Right renal pelvis (tissue), 4 donors: ENCODE measurements around the gene ULK4. TPM values are rescaled to one million over a fixed set of nuclear protein-coding genes. Genes with fewer than 3 reads are reported as not detected.
"Not testable (repeated sequence)": the region's sequence is repeated elsewhere in the genome, so short reads cannot be mapped to it uniquely, and the experiment has no call there.

Source experiments
- DNase-seq, 4 donors: peaks; one replicate each; pipeline ENCODE4 v3.0.0-alpha.2; 2013; ENCODE audit warnings: low read depth in 4 of 4, low spot score in 3 of 4, missing footprints in 1 of 4
- polyA plus RNA-seq, 4 donors: library from polyadenylated mRNA; unstranded; fragments of 120-200 nt; gene quantifications; one replicate each; pipeline ENCODE4 v1.2.1, GENCODE V29; 2013; ENCODE audit not compliant: insufficient read length in 4 of 4

Gene ULK4
- polyA plus RNA-seq, 4 donors, result 4.2 to 6.1 (median 4.6) TPM

DNA sequence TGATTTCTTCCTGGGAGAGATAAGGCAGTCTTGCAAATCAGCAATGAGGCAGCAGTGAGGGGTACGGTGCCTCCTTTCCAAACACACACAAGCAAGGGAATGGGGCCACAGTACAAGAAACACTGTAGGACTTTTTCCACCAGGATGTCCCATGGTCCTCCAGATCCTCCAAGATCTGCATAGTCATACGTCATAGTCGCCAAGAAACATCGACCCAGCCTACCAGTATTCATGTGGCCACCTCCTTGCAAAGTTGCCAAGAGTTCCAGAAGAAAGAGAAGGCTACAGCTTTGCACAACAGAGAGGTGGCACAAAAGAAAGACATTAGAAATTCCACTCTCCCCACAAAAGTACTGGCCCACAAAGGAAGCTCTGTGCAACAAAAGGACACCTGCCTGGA, 504.7 kb downstream of the ULK4 start:
- no peak for DNase-seq

DNA sequence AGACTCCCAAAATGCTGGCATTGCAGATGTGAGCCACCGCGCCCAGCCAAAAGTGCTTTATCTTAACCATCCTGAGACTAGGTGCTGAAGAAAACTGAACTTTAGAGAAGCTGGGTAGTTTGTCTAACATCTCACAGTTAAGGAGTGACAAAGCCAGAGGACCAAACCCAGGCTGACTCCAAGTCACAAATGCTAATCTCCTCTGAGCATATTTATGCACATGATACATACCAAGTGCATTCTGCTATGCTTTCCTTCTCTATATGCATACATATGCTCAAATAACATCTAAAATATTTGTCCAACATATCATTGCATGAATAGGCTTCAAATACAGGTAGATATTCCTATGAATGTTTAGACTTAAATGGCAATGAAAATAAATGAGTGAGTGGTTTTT, 505.7 kb downstream of the ULK4 start:
- no peak for DNase-seq

DNA sequence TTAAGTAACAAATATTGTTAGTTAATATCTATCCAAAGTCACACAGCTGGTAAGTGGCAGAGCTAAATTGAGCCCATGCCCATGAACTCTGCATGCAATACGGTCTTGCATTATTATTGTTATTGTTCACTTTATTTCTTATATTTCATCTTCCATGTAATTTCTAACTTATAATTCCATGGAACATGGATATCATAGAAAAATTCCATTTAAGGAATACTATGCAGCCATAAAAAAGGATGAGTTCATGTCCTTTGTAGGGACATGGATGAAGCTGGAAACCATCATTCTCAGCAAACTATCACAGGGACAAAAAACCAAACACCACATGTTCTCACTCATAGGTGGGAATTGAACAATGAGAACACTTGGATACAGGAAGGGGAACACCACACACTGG, 508.3 kb downstream of the ULK4 start:
- DNase-seq, result not testable (repeated sequence)

DNA sequence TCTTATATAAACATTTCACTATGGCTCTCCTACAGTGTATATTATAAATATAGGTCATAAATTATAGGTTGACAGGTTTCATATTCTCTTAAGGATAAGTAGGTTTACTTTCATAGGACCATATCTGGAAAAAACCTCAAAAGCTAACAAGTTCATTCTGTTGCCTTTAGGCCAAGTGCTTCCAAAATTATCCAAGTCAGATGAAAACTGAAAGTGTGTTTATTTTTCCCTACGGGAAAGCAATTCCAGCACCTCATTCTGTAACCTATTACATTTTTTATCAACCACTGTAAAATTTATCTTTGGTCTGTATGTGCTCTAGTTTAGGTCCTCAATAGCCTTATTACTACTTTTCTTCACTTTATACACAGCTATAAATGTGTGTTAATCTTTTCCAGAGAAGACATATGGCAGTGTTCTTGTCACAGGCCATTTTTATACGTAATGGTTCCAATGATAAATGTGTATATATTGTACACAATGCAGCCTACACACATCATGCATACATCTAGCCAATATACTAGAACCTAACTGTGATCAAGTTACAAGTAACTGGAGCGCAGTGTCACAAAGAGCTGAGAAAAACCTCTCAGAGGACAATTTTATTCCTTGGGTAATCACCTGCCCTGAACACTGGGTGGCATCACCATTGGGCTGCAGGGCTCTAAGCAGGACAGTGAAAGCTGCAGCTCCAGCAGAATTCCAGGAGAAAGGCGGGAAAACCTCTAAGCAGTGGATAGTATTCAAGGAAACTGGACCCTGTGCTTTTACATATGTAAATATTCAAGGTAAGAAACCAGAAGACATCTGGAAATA, 511.3 kb downstream of the ULK4 start:
- no peak for DNase-seq

DNA sequence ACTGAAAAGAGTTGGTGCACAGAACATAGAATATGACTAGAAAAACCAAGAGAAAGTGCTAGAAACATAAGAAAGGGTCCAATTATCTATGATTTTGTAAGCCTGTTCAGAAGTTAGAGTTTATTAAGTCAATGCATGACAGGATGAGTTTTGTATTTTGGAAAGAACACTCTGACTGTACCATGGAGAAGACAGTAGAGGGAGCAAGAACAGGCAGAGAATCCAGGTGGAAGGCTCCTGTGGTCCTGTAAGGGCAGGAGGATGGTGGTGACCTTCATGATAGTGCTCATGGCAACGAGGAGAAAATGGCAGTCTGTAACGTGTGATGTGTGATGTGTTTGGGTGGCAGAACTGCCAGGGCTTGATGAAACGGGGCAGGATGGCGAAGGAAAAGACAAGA, 513.5 kb downstream of the ULK4 start:
- no peak for DNase-seq

DNA sequence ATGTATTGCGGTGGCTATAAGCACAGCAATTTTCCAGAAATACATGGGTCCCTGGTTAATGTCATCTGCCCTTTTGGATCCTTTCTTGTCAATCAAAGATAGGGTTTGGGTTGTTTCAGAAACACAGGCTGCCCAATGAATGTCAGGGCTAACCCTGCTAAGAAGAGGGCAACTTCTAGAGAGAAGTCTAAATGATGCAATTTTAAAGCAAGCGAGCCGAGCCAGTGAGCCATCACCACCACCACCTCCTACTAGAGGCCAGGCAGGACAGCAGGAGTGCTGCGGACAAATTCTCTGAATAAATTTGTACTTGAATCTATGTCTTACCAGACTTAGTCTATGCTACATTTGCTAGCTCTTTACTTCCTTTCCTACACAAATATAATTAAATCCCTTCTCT, 514.2 kb downstream of the ULK4 start:
- DNase-seq, result no peak

DNA sequence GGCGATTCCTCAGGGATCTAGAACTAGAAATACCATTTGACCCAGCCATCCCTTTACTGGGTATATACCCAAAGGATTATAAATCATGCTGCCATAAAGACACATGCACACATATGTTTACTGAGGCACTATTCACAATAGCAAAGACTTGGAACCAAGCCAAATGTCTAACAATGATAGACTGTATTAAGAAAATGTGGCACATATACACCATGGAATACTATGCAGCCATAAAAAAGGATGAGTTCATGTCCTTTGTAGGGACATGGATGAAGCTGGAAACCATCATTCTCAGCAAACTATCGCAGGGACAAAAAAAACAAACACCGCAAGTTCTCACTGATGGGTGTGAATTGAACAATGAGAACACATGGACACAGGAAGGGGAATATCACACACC, 515.6 kb downstream of the ULK4 start:
- not testable (repeated sequence) for DNase-seq

DNA sequence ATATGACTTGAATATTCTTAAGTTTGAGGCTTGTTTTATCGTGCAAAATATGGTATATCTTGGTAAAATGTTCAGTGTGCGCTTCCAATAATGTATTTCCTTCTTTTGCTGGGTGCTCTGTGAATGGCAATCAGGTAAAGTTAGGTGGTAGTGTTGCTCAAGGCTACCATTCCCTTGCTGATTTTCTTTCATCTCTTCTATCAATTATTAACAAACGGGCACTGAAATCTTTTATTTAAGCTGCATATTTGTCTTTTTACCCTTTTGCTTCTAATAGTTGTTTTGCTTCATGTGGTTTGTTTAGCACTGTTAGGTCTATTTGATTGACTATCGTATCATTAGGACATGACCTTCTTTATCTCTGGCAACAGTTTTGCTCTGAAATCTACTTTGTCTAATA, 520.3 kb downstream of the ULK4 start:
- DNase-seq, result no peak

DNA sequence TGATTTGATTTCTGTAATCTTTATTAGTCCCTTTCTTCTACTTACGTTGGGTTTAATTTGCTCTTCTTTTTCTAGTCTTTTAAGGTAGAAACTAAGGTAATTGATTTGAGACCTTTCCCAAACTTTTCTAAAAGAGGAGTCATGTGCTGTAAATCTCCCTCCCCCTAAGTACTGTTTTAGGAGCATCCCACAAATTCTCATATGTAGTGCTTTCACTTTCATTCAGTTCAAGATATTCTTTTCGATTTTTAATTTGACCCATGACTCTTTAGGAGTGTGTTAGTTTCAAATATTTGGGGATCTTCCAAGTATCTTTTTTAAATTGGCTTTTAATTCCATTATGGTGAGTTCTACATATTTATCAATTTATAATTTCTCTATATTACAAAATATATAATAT, 520.8 kb downstream of the ULK4 start:
- no peak for DNase-seq

DNA sequence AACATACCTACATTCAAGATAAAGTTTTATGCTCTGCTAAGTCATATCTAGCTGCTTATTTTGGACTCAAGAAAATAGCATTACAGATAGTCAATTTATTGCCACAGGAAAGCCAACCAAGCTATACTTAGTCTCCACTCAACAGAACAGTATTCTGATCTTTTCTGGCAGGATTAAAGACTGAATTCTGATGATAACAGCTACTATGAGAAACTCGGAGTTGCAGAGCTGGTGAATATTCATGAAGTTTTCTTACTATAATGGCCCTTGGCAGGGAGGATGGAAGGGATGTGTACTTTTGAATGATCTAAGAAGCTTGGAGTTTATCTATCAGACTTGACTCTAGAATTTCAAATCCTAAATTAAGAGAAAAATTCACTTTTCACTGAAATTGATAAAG, 524.9 kb downstream of the ULK4 start:
- no peak for DNase-seq

DNA sequence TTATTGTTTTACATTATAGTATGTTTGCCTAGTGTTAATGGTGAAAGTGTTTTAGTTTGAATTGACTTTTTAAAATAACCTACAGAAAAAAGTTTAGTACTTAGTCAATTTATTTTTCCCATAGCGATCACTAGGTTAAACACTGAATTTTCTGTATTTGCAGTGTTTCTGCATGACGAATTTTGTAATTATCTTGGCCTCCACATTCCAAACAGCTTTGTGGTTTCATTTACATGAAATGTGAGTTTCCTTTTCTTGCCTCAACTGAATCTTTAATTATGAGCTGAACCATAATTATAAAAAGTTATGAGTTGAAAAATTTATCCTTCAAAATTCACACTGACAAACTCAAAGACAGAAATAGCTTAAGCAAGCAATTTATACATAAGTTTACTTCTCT, 527.1 kb downstream of the ULK4 start:
- DNase-seq, result no peak

DNA sequence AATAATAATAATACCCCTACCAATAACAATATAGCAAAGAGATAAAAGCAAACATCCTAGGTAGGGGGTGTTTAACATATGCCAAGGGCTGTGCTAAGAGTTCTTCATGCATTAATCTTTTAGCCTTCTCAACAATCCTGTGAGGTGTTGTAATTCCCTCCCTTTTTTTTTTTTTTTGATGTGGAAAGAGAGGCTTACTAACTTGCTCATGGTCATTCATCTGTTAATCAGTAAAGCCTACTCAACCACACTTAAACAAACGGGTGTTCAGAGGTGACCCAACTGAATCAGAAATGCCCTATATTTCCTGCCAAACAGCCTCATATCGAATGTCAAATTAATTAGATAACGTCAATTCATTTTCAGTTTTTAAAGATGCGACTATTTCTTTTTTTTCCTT, 530.5 kb downstream of the ULK4 start:
- DNase-seq, result no peak

DNA sequence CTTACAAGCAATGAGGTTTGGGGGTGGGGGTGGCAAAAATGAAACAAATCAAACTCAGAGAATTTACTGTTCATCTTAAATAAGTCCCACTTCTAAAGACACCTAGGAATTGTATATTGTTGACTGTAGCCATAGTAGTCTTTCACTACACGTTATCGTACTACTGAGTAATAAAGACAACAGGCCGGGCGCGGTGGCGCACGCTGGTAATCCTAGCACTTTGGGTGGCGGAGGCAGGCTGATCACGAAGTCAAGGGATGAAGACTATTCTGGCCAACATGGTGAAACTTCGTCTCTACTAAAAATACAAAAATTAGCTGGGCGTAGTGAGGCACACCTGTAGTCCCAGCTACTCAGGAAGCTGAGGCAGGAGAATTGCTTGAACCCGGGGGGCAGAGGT, 531.0 kb downstream of the ULK4 start:
- no peak for DNase-seq

DNA sequence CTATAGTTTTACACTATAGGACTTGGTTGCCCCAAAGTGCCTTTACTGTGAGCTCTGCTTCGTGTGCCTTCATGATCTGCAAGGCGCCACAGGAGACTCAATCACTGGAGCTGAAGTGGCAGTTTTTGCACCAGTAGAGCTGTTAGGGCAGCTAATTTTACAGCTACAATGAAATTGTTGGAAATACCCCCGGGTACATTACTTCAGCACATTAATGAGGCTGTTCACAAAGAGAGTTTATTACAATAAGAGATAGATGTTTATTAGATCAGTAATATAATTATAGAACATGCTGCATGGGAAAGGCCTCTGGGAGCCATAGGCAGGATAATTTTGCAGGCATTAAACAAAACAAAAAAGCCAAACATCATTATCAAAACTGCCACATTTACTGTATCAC, 531.5 kb downstream of the ULK4 start:
- no peak for DNase-seq

DNA sequence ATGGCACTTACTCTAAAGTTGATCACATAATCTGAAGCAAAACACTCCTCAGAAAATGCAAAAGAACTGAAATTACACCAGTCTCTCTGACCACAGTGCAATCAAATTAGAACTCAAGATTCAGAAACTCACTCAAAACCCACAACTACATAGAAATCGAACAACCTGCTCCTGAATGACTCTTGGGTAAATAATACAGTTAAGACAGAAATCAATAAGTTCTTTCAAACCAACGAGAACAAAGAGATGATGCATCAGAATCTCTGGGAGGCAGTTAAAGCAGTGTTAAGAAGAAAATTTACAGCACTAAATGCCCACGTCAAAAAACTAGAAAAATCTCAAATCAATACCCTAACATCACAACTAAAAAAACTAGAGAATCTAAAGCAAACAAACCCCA, 535.4 kb downstream of the ULK4 start:
- DNase-seq, result no peak

DNA sequence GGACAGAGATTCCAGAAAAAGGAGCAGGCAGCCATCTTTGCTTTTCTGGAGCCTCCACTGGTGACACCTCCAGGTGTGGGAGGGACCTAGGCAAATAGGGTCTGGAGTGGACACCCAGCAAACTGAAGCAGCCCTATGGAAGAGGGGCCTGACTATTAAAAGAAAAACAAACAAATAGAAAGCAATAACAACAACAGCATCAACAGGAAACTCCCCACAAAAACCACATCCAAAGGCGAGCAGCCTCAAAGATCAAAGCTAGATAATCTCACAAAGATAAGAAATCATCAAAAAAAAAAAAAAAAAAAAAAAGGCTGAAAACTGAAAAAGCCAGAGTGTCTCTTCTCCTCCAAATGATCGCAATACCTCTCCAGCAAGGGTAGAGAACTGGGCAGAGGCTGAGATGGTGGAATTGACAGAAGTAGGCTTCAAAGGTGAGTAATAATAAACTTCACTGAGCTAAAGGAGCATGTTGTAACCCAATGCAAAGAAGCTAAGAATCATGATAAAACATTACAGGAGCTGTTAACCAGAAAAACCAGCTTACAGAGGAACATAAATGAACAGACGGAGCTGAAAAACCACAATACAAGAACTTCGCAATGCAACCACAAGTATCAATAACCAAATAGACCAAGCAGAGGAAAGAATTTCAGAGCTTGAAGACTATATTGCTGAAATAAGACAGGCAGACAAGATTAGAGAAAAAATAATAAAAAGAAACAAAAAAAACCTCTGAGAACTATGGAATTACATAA, 537.2 kb downstream of the ULK4 start:
- DNase-seq, result no peak

DNA sequence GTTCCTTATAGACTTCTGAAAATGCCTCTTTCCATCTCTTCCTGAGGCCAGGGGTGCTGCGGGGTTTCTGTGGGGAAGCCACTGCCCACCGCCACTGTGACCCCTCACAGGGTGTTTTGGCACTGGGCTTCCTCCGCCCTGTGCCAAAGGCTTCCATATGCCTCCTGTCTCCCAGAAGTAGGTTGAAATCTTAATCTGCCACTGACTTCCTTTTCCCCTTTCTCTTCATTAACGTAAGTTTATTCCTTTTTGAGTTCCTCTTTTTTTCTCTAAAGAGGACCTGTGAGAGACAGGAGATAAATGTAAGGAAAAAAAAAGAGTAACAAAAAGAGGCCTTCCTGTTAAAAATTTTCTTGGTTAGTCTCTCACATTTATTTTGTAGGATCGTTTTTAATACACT, 542.1 kb downstream of the ULK4 start:
- DNase-seq, result no peak

DNA sequence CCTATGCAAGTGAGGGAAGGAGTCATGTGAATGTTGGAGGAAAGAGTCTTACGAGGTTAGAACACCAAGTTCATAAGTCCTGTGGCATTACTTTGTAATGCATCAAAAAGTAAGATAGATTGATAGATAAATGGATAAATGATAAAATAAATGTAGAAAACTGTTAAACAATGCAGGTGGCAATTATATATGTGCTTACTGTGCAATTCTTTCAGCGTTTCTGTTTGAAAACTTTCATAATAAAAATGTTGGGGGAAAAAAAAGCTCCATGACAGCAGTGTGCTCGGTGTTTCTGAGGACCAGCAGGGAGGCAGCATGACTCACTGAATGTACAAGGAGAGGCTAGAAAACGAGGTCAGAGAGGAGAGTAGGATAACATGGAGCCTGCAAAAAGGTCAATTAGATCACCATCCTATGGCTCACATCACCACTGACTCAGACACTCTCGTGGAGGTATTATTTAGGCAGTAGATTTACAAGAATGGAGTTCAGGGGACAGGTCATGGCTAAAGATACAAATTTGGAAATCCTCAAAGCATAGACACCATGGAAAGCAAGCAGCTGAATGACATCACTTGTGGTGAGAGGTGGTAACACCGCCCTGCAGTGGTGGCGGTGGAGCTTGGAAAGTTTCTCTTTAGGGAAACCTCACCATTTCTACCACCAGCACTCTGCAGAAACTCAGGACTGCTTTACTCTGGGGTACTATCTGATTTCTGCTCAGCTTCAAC, 542.8 kb downstream of the ULK4 start:
- DNase-seq, result no peak

DNA sequence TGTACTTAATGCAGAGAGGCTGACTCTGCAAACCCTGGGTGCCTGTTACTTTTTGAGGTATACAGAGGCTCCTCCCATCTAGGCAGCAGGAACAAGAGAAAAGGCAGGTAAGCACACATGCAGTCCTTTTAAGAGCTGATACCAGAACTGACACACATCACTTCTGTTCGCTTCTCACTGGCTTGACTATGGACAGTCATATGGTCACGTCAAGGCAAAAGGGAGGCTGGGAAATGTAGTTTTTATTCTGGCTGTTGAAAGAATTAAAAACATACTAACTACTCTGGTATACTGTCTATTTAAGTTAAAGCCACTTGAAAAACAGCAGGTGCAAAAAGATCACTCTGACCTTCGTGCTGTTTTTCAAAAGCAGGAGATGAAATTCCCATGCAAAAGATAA, 544.3 kb downstream of the ULK4 start:
- no peak for DNase-seq

DNA sequence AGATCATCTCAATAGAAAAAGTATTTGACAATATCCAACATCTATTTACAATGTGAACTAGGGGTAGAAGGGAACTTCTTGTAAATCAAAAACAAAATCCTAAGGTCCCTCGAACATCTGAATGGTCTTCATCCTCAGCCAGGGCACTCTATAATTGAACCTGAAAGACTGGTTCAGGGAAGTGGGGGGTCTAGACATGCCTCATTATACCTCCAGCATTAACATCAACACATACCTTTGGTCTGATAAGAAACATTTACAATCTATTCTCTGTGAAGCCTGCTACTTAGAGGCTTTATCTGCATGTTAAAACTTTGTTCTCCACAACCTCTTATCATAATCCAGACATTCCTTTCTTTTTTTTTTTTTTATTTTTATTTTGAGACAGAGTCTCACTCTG, 550.8 kb downstream of the ULK4 start:
- no peak for DNase-seq

DNA sequence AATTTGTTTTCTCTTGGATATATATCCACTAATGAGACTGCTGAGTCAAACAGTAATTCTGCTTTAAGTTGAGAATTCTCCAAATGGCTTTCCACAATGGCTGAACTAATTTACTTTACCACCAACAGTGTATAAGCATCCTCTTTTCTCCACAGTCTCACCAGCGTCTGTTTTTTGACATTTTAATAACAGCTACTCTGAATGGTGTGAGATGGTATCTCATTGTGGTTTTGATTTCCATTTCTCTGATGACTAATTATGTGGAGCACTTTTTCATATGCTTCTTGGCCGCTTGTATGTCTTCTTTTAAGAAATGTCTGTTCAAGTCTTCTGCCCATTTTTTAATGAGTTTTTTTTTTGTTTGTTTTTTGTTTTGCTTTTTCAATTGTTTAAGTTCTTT, 556.4 kb downstream of the ULK4 start:
- DNase-seq, result no peak

DNA sequence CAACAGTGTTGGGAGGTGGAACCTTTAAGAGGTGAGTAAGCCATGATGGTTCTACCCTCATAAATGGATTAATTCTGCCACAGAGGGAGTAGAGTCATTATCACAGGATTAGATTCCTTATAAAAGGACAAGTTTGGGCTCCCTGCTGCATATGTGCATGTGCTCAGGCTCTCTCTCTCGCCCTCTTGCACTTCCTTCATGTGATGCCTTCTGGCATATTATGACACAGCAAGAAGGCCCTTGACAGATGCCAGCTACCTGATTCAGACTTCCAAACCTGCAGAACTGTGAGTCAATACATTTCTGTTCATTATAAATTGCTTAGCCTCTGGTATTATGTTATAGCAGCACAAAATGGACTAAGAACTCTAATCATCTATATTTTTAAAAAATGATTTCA, 557.3 kb downstream of the ULK4 start:
- DNase-seq, result no peak
